Measurements from ENCODE around the gene CDK15.
"Not testable (repeated sequence)": the region's sequence is repeated elsewhere in the genome, so short reads cannot be mapped to it uniquely, and the experiment has no call there.

CDK15 gene

DNA sequence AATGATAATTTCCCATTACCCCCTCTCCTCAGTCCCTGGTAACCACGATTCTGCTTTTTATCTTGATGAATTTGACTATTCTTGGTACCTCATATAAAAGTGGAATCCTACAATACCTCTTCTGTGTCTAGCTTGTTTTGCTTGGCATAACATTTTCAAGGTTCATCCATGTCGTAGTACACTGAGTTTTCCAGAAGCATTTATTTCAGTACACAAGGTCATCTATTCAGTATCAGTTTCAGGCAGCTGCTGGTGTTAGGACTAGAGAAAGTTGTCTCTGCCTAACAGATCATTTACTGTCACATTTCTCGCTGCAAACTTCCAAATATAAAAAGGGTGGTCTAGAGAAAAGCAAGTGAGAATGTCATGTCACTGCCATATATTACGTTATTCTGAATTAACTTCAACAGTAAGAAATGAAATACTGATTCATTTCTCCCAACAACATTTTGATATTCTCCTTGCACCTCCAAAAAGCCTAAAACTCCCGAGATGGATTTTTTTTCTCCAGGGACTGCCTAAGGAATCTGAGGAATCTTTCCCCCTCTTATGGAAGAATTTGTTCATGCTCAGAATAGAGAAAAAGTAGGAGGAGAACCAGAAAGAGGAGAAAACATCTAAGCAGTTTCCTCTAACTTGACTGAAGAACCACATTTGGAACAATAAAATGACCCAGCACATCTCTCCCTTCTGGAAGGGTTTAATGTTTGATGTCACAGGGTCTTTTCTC lies 36.0 kb downstream of the CDK15 start:
- Histone ChIP-seq H3K27me3 (ENCODE audit: insufficient read depth, low read length, poor library complexity) (no peaks in the 10 kb centered on the region), H3K9ac (ENCODE audit: low read length) (no peak overlapping the region), H3K36me3 (ENCODE audit: control insufficient read depth, insufficient read depth, low read length) (no peaks in the 10 kb centered on the region), H3K4me2 (ENCODE audit: low read length) (no peak overlapping the region), H4K5ac (ENCODE audit: low read length) (no peak overlapping the region), H2BK15ac (replicated peaks; ENCODE audit: low read depth) (no peak overlapping the region), H3K4ac (ENCODE audit: low read depth, low read length) (no peak overlapping the region), H3K56ac (ENCODE audit: low read length) (no peak overlapping the region), H3K23ac (ENCODE audit: low read length) (no peak overlapping the region), H3K4me3 (ENCODE audit: low read length) (no peak overlapping the region), H3K79me2 (ENCODE audit: control insufficient read depth, insufficient read depth, low read length) (no peaks in the 10 kb centered on the region), H2BK5ac (ENCODE audit: low read length) (no peak overlapping the region), H3K27ac (ENCODE audit: low read depth, low read length) (no peak overlapping the region), H2BK120ac (ENCODE audit: low read depth, low read length) (peak overlapping the region; percentile 61), H2AK5ac (ENCODE audit: low read length) (no peak overlapping the region), H3K18ac (ENCODE audit: low read length) (peak overlapping the region; percentile 41), H3K79me1 (ENCODE audit: low read length) (no peaks in the 10 kb centered on the region), H3K4me1 (ENCODE audit: control insufficient read depth, low read depth, low read length) (no peaks in the 10 kb centered on the region), H4K8ac (ENCODE audit: low read depth, low read length) (no peak overlapping the region)
- DNase-seq, result peak; percentile 41
- WGBS (ENCODE audit: extremely low coverage, insufficient coverage, low lambda C conversion rate), result no CpG with 5 or more reads among the region's 5 CpGs

DNA sequence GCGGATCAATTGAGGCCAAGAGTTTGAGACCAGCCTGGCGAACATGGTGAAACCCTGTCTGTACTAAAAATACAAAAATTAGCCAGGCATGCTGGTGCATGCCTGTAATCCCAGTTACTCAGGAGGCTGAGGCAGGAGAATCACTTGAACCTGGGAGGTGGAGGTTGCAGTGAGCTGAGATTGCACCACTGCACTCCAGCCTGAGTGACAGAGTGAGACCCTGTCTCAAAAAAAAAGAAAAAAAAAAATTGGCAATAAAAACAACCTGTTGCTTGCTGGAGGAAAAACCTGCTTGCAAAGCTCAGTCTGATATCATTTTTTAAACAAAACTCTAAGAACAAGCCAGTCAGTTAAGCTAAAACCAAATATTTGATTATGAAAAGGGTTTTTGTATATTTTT lies 38.6 kb downstream of the CDK15 start:
- not testable (repeated sequence) for H3K4me1 ChIP-seq (ENCODE audit: control insufficient read depth, low read depth, low read length); H3K18ac ChIP-seq (ENCODE audit: low read length); H3K4ac ChIP-seq (ENCODE audit: low read depth, low read length); H3K36me3 ChIP-seq (ENCODE audit: control insufficient read depth, insufficient read depth, low read length); H4K8ac ChIP-seq (ENCODE audit: low read depth, low read length); H4K5ac ChIP-seq (ENCODE audit: low read length); H3K79me2 ChIP-seq (ENCODE audit: control insufficient read depth, insufficient read depth, low read length); H2BK5ac ChIP-seq (ENCODE audit: low read length); H3K4me2 ChIP-seq (ENCODE audit: low read length); H3K23ac ChIP-seq (ENCODE audit: low read length); DNase-seq; H3K9ac ChIP-seq (ENCODE audit: low read length); H3K27me3 ChIP-seq (ENCODE audit: insufficient read depth, low read length, poor library complexity); H3K79me1 ChIP-seq (ENCODE audit: low read length); H2BK120ac ChIP-seq (ENCODE audit: low read depth, low read length); H3K4me3 ChIP-seq (ENCODE audit: low read length); H3K56ac ChIP-seq (ENCODE audit: low read length); H2BK15ac ChIP-seq (replicated peaks; ENCODE audit: low read depth); H3K27ac ChIP-seq (ENCODE audit: low read depth, low read length); H2AK5ac ChIP-seq (ENCODE audit: low read length)
- WGBS (ENCODE audit: extremely low coverage, insufficient coverage, low lambda C conversion rate), result no CpG with 5 or more reads among the region's 2 CpGs

DNA sequence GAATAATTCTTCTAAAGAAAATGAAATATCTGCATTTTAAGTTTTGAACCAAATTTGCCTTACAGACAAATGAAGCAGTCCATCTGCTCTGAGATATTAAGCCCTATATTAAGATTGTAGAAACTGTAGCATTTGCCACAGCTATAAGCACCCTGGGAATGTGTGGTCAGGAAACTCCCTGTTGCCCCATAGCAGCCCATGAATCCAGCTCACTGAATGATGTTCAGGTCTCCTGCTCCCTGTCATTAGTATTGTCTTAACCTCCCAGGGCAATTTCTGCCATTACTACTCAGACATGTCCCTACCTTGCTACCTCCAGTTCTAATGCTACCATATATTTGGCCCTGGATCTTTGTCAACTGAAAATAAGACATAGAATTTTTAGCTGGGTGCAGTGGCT lies 41.1 kb downstream of the CDK15 start:
- Histone ChIP-seq H2BK5ac (ENCODE audit: low read length) (no peak overlapping the region), H2AK5ac (ENCODE audit: low read length) (no peak overlapping the region), H3K36me3 (ENCODE audit: control insufficient read depth, insufficient read depth, low read length) (no peaks in the 10 kb centered on the region), H3K56ac (ENCODE audit: low read length) (no peak overlapping the region), H4K5ac (ENCODE audit: low read length) (no peak overlapping the region), H3K27ac (ENCODE audit: low read depth, low read length) (no peak overlapping the region), H2BK120ac (ENCODE audit: low read depth, low read length) (no peak overlapping the region), H3K9ac (ENCODE audit: low read length) (no peak overlapping the region), H3K79me1 (ENCODE audit: low read length) (no peaks in the 10 kb centered on the region), H3K18ac (ENCODE audit: low read length) (no peak overlapping the region), H3K23ac (ENCODE audit: low read length) (no peak overlapping the region), H2BK15ac (replicated peaks; ENCODE audit: low read depth) (no peak overlapping the region), H3K4ac (ENCODE audit: low read depth, low read length) (no peak overlapping the region), H3K4me1 (ENCODE audit: control insufficient read depth, low read depth, low read length) (no peaks in the 10 kb centered on the region), H3K79me2 (ENCODE audit: control insufficient read depth, insufficient read depth, low read length) (no peaks in the 10 kb centered on the region), H3K27me3 (ENCODE audit: insufficient read depth, low read length, poor library complexity) (no peaks in the 10 kb centered on the region), H3K4me3 (ENCODE audit: low read length) (no peak overlapping the region), H3K4me2 (ENCODE audit: low read length) (no peak overlapping the region), H4K8ac (ENCODE audit: low read depth, low read length) (no peak overlapping the region)
- DNase-seq, result no peak

DNA sequence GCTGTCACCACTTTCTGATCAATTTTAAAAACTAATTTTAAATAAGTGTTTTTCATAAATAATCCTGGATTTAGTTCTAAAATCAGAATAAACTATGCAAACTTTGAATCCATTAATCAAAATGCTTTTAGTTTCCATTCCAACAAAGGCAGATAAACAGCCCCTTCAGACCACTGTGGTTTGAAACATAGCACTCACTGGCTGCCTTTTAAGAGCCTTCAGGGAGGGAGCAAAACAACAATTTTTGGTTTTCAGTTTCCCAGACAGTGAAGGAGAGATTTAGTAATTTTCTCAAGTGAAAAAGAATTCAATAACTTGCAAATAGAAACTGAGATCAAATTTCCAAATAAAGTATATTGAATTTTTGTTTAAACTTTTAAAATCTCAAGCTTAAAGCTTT lies 46.1 kb downstream of the CDK15 start:
- Histone ChIP-seq H3K79me1 (ENCODE audit: low read length) (no peaks in the 10 kb centered on the region), H3K4me1 (ENCODE audit: control insufficient read depth, low read depth, low read length) (no peaks in the 10 kb centered on the region), H3K18ac (ENCODE audit: low read length) (no peak overlapping the region), H3K27ac (ENCODE audit: low read depth, low read length) (no peak overlapping the region), H3K9ac (ENCODE audit: low read length) (no peak overlapping the region), H2BK120ac (ENCODE audit: low read depth, low read length) (no peak overlapping the region), H2BK15ac (replicated peaks; ENCODE audit: low read depth) (no peak overlapping the region), H3K36me3 (ENCODE audit: control insufficient read depth, insufficient read depth, low read length) (no peaks in the 10 kb centered on the region), H4K5ac (ENCODE audit: low read length) (no peak overlapping the region), H2BK5ac (ENCODE audit: low read length) (no peak overlapping the region), H3K79me2 (ENCODE audit: control insufficient read depth, insufficient read depth, low read length) (no peaks in the 10 kb centered on the region), H3K4ac (ENCODE audit: low read depth, low read length) (no peak overlapping the region), H3K27me3 (ENCODE audit: insufficient read depth, low read length, poor library complexity) (no peaks in the 10 kb centered on the region), H2AK5ac (ENCODE audit: low read length) (no peak overlapping the region), H3K4me2 (ENCODE audit: low read length) (no peak overlapping the region), H3K4me3 (ENCODE audit: low read length) (no peak overlapping the region), H3K56ac (ENCODE audit: low read length) (no peak overlapping the region), H3K23ac (ENCODE audit: low read length) (no peak overlapping the region), H4K8ac (ENCODE audit: low read depth, low read length) (no peak overlapping the region)
- DNase-seq, result no peak

DNA sequence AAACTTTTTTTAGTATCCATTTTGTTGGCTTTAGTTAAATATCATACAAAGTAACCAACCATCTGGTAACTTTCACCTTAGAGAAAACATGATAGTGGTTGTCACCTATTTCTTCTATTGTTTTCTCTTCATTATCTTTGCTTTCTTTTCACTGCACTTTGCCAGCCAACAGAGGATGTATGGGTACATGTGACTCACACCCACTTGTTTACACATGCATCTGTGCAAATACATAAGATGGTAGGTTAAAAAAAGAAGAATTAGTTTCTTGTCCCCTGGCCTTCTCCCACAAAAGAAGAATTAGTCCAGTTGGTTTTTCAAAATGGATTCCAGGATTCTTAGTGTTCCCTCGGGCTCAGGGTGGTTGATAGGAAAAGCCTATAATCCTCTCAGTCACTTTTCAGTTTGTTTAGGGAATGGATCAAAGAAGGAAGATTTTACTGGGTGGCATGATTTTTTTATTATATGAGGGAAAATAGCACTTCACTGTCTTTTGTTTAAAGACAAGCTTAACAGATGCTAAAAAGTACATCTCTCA lies 46.6 kb downstream of the CDK15 start:
- H3K18ac ChIP-seq (ENCODE audit: low read length), result no peak overlapping the region
- no CpG with 5 or more reads among the region's 1 CpG for WGBS (ENCODE audit: extremely low coverage, insufficient coverage, low lambda C conversion rate)
- no peaks in the 10 kb centered on the region for H3K4me1 ChIP-seq (ENCODE audit: control insufficient read depth, low read depth, low read length)
- H3K56ac ChIP-seq (ENCODE audit: low read length), result no peak overlapping the region
- H3K27ac ChIP-seq (ENCODE audit: low read depth, low read length), result no peak overlapping the region
- H3K4me2 ChIP-seq (ENCODE audit: low read length), result no peak overlapping the region
- no peak overlapping the region for H3K23ac ChIP-seq (ENCODE audit: low read length)
- no peak for DNase-seq
- no peak overlapping the region for H3K4ac ChIP-seq (ENCODE audit: low read depth, low read length)
- H3K27me3 ChIP-seq (ENCODE audit: insufficient read depth, low read length, poor library complexity), result no peaks in the 10 kb centered on the region
- no peak overlapping the region for H2BK120ac ChIP-seq (ENCODE audit: low read depth, low read length)
- H3K36me3 ChIP-seq (ENCODE audit: control insufficient read depth, insufficient read depth, low read length), result no peaks in the 10 kb centered on the region
- no peak overlapping the region for H4K5ac ChIP-seq (ENCODE audit: low read length)
- no peak overlapping the region for H4K8ac ChIP-seq (ENCODE audit: low read depth, low read length)
- H2BK15ac ChIP-seq (replicated peaks; ENCODE audit: low read depth), result no peak overlapping the region
- no peak overlapping the region for H3K4me3 ChIP-seq (ENCODE audit: low read length)
- no peak overlapping the region for H3K9ac ChIP-seq (ENCODE audit: low read length)
- no peaks in the 10 kb centered on the region for H3K79me1 ChIP-seq (ENCODE audit: low read length)
- H2AK5ac ChIP-seq (ENCODE audit: low read length), result no peak overlapping the region
- H3K79me2 ChIP-seq (ENCODE audit: control insufficient read depth, insufficient read depth, low read length), result no peaks in the 10 kb centered on the region
- H2BK5ac ChIP-seq (ENCODE audit: low read length), result no peak overlapping the region

DNA sequence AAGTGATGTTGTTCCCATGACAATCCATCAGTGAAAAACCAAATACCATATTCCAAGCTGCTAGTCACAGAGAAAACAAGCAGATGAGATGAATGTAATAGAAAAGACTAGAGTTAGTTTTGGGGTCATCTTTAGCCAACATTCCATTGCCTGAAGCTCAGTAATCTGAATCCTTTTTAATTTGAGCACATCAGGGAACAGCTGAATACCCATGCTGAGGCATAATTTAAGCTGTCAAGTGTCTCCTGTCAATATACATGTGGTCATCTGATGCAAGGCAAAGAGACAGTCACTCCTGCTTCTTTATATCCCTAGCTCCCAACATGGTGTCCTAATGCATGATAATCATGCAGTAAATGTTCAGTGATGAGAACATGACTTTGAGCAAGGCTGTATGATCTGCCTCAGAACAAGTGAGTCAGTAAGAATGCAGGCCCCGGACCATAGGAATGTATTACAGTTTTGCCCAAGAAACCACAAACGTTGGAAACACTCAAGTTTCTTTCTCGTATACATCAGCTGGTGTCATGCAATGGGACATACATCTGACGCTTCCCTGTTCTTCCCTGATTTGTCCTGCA lies 48.0 kb downstream of the CDK15 start:
- Histone ChIP-seq H2AK5ac (ENCODE audit: low read length) (peak overlapping the region; percentile 28), H3K4me2 (ENCODE audit: low read length) (no peak overlapping the region), H3K27me3 (ENCODE audit: insufficient read depth, low read length, poor library complexity) (no peaks in the 10 kb centered on the region), H2BK5ac (ENCODE audit: low read length) (no peak overlapping the region), H3K23ac (ENCODE audit: low read length) (no peak overlapping the region), H3K18ac (ENCODE audit: low read length) (no peak overlapping the region), H4K8ac (ENCODE audit: low read depth, low read length) (no peak overlapping the region), H2BK120ac (ENCODE audit: low read depth, low read length) (no peak overlapping the region), H3K4me1 (ENCODE audit: control insufficient read depth, low read depth, low read length) (peaks cover 6% of the 10 kb centered on the region), H3K4ac (ENCODE audit: low read depth, low read length) (no peak overlapping the region), H3K4me3 (ENCODE audit: low read length) (no peak overlapping the region), H2BK15ac (replicated peaks; ENCODE audit: low read depth) (no peak overlapping the region), H4K5ac (ENCODE audit: low read length) (no peak overlapping the region), H3K36me3 (ENCODE audit: control insufficient read depth, insufficient read depth, low read length) (no peaks in the 10 kb centered on the region), H3K56ac (ENCODE audit: low read length) (no peak overlapping the region), H3K79me2 (ENCODE audit: control insufficient read depth, insufficient read depth, low read length) (no peaks in the 10 kb centered on the region), H3K27ac (ENCODE audit: low read depth, low read length) (no peak overlapping the region), H3K79me1 (ENCODE audit: low read length) (no peaks in the 10 kb centered on the region), H3K9ac (ENCODE audit: low read length) (no peak overlapping the region)
- no CpG with 5 or more reads among the region's 4 CpGs for WGBS (ENCODE audit: extremely low coverage, insufficient coverage, low lambda C conversion rate)
- no peak for DNase-seq
